GM19468 (cell line): ENCODE data around the gene SMARCD1.
"Not testable (repeated sequence)": the region's sequence is repeated elsewhere in the genome, so short reads cannot be mapped to it uniquely, and the experiment has no call there.

Experiments
- ATAC-seq: cut with Tn5 transposase; IDR thresholded peaks from one replicate; pipeline ENCODE4 v1.9.1; 2021; ENCODE audit warnings: mild to moderate bottlenecking, moderate library complexity, moderate number of reproducible peaks; ENCODE audit not compliant: unreplicated experiment; ENCODE audit errors: extremely low read depth

The SMARCD1 gene

GRCh38 chr12:50074936-50075807 is 10.0 kb upstream of the SMARCD1 start:
- no peak for ATAC-seq

GRCh38 chr12:50075808-50076170 is 9.4 kb upstream of the SMARCD1 start:
- no peak for ATAC-seq

GRCh38 chr12:50077099-50077498 is 8.0 kb upstream of the SMARCD1 start:
- no peak for ATAC-seq

DNA sequence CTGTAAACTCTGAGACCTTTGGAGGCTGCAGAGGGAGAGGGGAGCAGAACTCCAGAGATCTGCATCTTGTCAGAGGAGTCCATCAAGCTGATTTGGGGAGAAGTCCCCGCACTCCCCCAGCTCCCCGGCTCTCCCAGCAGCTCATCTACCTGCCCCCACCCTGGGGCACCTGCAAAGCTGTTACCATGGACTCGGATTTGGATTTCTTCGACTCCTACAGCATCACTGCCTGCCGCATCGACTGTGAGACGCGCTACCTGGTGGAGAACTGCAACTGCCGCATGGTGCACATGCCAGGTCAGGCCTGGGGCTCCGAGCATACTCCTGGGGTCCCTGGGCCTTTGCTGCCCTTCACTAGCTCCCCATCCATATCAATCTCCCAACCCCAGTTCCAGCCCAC is 6.9 kb upstream of the SMARCD1 start:
- no peak for ATAC-seq

DNA sequence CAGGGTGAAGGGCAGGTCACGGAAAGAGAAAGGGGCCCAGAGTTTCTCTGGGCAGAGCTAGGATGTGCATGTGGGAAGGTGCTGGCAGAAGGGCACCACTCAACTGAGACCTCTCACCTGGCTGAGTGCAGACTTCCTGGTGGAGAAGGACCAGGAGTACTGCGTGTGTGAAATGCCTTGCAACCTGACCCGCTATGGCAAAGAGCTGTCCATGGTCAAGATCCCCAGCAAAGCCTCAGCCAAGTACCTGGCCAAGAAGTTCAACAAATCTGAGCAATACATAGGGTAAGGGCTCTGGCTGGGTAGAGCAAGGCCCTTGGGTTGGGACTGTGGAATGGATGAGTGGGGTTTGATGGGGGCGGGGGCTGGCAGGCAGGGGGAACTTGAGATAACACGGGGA is 5.4 kb upstream of the SMARCD1 start:
- ATAC-seq: no peak

DNA sequence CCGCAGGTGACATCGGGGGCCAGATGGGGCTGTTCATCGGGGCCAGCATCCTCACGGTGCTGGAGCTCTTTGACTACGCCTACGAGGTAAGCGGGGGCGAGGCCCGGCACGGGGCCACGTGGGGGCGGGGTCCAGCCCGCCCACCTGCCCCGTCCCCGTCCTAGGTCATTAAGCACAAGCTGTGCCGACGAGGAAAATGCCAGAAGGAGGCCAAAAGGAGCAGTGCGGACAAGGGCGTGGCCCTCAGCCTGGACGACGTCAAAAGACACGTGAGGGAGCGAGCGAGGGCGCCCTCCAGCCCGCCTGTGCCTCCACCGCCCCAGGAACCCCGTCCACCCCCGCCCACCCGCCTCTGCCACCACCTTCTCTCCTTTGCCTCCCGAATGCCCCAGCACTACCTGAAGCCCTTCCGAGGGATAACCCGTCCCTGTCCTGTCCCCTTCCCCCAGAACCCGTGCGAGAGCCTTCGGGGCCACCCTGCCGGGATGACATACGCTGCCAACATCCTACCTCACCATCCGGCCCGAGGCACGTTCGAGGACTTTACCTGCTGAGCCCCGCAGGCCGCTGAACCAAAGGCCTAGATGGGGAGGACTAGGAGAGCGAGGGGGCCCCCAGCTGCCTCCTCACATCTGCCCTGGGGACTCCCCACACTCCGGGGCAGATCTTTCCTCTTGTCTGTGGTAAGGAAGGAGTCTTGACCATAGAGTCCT is 3.9 kb upstream of the SMARCD1 start:
- no peak for ATAC-seq

GRCh38 chr12:50082644-50083043 is 2.5 kb upstream of the SMARCD1 start:
- no peak for ATAC-seq

- ATAC-seq: no peak
Measured at GRCh38 chr12:50083301-50083700, 1.8 kb upstream of the SMARCD1 start.

DNA sequence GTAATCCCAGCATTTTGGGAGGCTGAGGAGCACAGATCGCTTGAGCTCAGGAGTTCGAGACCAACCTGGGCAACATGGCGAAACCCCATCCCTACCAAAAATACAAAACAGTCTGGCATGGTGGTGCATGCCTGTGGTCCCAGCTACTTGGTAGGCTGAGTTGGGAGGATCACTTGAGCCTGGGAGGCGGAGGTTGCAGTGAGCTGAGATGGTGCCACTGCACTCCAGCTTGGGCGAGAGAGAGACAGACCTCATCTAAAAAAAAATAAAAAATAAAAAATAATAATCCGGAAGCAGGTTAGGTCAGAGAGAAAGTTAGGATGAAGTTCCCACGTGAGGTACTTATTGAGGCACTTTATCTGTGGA is 750 bp upstream of the SMARCD1 start:
- ATAC-seq: not testable (repeated sequence)

DNA sequence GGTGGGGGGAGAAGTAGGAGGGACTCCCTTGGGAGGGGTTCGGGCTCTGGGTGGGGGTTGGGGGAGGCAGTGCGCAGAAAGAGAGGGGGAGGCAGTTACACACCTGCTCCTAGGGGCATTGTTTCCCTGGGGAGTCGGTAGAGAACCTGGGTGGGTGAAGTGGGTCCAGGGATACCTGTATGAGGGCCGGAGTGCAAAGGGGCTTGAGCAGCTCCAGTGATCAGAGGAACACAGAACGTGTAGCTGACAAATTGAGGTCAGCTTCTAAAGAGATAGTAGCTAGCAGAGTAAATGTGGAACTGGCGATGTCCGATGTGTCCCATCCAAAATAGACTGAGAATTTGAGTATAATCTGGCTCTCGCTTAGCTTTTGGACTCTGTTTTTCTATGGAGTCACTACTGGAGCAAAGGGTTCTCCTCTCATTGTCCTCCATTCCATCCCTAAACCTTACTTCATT is 502 bp downstream of the SMARCD1 start:
- no peak for ATAC-seq

DNA sequence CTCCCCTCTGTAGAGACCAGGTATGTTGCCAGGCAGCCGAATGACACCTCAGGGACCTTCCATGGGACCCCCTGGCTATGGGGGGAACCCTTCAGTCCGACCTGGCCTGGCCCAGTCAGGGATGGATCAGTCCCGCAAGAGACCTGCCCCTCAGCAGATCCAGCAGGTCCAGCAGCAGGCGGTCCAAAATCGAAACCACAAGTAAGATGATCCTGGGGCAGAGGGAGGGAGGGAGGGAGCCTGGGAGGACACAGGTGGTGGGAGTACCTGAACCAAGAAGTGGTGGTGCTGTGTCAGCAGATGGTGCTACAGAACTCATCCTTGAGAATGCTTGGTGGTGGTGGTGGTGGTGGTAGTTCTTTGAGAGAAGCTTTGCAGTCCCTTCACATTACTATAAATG is 1.0 kb downstream of the SMARCD1 start:
- ATAC-seq: no peak

GRCh38 chr12:50087151-50087550 is 2.0 kb downstream of the SMARCD1 start:
- ATAC-seq: no peak

DNA sequence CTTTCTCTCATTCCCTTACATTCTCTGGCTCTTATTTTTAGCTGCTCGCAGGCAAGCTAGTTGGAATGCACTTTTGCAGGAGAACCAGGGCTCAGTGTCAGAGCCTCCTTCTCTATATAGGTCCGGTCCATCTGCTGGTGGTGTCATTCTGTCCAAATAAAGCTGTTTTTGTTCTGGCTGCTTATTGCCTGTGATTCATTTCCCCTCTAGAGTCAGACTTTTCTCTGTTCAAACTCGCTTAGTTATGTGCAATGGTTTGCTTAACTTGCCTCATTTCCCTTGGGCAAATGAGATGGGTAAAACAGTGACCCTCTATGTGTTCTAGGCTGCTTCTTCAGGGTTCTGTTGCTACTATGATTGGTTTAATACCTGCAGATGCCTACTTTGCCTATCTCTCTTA is 2.9 kb downstream of the SMARCD1 start:
- no peak for ATAC-seq

DNA sequence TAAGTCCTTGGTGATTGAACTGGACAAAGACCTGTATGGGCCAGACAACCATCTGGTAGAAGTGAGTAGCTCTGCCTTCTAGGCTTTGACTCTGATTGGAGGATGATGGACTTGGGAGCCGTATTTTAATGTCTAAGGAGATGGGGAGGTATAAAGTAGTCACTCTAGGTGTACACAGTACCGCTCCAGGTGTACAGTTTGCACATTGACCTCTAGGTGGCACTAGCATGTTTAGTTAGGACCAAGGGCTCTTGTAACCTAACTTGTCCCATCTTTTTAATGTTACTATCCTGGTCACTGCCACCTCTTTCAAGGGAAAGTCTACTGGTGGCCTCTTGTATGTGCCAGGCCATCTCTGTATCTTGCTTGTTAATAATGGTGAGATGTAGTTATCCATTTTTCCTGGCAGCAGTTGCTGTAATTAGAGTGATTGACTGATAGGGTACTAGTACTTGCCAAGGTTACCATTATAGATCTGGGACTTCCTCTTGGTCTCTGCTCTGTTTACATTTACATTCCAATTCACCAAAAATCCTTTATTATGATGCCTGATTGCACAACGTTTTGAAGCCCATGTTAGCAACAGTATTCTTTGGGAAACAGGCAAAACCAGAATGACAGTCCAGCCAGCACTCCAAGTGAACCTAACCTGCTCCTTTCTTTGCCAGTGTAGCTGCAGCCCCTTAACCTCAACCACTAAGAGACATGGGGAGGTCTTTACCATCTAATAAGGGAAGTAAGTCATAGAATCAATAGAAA is 3.6 kb downstream of the SMARCD1 start:
- ATAC-seq: no peak

DNA sequence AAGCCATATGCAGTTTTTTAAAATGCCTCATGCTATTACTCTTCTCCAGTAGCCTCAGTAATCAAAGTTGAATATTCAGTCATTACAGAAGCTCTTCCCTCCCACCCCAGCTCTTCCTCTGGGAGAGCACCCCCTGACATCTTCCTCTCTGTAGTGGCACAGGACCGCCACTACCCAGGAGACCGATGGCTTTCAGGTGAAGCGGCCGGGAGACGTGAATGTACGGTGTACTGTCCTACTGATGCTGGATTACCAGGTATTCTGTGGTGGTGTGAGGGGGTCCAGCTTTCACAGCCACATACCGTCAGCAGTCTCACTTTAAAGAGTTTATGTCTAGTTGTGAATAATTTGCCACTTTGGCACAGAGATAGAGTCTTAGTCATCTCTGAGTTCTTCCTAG is 4.6 kb downstream of the SMARCD1 start:
- no peak for ATAC-seq

- ATAC-seq: no peak
Measured at GRCh38 chr12:50090391-50090790, 5.2 kb downstream of the SMARCD1 start.

- ATAC-seq: no peak
Measured at GRCh38 chr12:50097952-50098351, 12.8 kb downstream of the SMARCD1 start.

DNA sequence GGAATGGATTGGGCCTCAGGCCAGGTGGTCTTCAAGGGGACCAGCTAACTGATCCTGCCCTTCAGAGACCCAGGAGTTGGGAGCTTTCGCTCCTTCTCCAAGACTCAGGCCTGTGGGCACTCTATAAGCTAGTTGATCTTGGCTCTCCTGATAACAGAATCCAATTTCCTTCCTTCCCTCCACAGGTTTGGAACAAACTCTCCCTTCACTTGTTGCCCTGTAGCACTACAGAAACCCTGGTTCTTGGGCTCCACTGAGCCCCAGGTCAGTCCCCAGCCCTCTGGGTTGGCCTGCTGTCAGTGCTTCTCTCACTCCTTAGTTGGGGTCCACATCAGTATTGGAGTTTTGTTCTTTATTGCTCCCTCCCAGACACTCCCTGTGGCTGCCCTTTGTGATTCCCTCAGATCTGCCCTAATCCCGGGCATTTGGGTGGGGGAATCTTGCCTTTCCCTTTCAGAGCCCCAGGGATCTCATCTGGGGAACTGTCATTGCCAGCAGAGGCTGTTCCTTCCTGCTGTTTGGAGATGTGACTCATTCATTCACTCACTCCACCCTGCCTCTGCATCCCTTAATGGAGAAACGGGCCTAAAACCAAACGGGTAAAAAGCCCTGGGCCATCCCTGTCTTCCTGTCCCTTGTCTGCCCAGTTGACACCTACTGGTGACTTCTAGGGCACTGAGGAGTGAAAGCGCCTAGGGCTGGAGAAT is 14.3 kb downstream of the SMARCD1 start:
- ATAC-seq: no peak

DNA sequence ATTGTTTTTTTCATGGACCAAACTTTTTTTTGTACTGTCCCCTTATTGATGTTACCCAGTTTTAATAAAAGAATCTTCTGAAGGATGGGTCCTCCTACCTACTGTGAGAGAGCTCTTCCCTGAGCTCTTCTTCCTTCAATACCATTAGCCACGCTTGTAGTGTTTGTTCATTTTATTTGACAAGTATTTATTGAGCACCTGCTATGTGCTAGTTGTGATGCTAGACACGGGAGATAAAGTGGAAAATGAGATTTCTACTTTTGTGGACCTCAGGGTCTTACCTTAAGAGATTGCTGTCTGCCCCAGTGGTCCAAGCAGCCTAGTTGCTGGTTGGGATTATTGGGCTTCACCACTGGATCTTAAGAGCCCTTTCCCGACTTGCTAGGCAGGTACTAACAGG is 15.4 kb downstream of the SMARCD1 start:
- no peak for ATAC-seq

- no peak for ATAC-seq
Measured at GRCh38 chr12:50101663-50102062, 16.5 kb downstream of the SMARCD1 start.
